HuH-7 (cell line): ENCODE measurements around the gene NKAIN4.

Experiments
- DNase-seq: peaks from one replicate; pipeline ENCODE4 v3.0.0; 2011; ENCODE audit warnings: low spot score

Gene NKAIN4

GRCh38 chr20:63287697-63288580 lies 33.7 kb upstream of the NKAIN4 start:
- DNase-seq = no peak

- no peak for DNase-seq
Measured at GRCh38 chr20:63286781-63287696, 32.8 kb upstream of the NKAIN4 start.

DNA sequence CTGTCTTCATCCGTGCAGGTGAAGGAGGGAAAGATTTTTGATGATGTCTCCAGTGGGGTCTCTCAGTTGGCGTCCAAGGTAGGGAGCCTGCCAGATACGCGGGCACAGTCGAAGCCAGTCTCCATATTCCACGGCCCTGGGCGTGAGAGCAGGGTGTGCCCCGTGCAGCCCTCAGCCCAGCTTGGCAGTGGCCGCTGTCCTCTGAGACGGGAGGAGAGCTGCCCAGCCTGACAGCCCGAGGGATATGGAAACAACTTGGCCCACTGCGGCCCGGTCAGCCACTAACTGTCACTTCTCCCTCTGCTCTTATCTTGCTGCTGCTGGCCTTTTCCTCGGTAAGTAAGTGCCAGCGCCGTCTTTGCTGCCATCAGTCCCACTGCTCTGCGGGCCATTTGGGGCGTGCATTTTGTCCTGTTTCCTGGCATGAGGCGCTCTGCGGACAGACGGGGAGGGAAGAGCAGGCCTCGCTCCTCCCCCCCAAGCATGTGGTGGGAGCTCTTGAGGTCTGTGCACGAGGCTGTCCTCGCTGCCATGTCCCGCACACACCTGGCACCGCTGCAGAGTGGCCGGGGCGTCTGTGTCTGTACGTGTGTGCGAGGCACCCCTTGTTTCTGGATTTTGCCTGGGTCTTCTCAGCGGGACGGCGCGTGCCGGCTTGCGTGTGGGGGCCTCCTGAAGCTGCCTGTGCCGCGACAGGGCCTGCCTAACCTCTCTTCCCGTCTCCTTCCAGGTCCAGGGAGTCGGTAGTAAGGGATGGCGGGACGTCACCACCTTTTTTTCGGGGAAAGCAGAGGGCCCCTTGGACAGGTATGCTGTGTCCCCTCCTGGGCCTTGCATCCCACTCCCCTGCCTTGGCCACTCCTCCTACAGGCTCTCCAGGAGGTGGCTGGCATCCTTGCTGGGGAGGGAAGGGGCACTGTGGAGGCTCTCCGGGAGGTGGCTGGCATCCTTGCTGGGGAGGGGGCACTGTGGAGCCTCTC lies 31.7 kb upstream of the NKAIN4 start:
- no peak for DNase-seq

GRCh38 chr20:63284981-63285524 lies 30.8 kb upstream of the NKAIN4 start:
- DNase-seq = no peak

DNA sequence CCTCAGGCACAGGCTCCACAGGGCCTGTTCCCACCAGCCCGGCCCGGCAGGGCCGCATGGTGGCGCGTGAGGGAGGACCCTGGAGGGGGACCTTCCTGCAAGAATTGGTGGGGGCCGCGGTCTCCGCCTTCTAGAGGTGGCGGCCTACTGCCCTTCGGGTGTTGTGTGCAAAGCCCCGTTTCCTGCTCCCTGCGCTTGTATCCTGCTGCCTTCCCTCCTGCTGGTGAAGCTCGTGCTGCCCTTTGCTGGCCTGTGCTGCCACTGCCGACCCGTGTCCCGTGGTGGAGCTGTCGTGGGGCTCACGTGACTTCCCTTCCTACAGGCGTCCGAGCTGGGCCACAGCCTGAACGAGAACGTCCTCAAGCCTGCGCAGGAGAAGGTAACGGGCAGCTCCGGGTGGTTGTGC lies 30.3 kb upstream of the NKAIN4 start:
- no peak for DNase-seq

DNA sequence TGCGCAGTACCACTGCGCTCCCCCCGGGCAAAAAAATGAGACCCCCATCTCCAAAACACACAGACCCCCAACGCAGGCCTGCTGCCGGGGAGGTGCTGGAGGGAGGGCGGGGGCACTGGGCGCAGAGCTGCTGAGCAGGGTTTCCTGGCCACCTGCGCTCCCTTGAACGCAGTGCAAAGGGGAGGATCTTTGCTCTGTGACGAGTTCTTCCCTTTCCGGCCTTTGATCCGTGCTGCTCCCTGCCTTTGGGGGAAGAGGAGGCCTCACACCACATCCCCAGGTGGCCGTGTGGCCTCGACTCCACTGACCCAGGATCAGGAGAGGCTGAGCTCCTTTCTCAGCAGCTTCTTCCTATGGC lies 29.8 kb upstream of the NKAIN4 start:
- DNase-seq = no peak

- no peak for DNase-seq
Measured at GRCh38 chr20:63283397-63284082, 29.3 kb upstream of the NKAIN4 start.

- no peak for DNase-seq
Measured at GRCh38 chr20:63282946-63283345, 28.7 kb upstream of the NKAIN4 start.

DNA sequence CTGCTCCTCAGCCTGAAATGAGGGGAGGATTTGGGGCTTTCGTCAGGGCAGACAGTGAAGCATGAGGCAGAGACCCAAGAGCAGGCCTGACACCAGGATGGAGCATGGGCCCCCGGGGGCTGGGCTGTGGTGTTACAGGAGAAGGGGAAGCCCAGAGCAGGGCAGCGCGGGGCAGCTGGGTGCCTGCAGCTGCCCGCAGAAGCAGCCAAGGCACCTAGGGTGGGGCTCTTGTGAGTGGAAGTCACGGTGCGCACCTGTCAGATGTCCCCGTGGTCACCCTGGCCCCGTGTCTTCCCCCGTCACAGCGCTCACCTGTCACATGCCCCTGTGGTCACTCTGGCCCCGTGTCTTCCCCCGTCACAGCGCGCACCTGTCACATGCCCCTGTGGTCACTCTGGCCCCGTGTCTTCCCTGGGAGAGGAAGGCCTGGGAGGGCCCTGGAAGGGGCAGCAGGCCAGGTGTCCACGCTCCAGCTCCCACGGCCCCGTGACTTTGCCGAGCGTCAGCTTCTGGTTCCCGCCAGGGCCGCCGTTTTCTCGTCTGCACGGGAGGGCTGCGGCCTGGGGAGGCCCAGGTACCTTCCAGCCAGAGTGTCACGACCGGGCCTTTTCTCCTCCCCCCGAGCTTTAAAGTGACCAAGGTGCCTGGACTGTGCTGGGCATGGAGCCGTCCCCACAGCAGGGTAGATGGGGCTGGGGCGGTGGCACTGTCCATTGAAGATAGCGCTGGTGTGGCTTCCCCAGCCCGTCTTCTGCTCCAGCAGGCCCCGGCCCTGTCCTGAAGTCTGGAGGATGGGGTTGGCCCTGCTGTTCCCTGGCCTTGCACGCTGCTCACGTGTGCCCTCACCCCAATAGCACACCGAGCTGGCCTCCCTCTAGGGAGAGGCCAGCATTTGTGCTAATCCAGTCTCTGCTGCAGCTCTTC lies 27.7 kb upstream of the NKAIN4 start:
- DNase-seq = no peak

- DNase-seq = peak; percentile 77
Measured at GRCh38 chr20:63280929-63281545, 26.8 kb upstream of the NKAIN4 start.

DNA sequence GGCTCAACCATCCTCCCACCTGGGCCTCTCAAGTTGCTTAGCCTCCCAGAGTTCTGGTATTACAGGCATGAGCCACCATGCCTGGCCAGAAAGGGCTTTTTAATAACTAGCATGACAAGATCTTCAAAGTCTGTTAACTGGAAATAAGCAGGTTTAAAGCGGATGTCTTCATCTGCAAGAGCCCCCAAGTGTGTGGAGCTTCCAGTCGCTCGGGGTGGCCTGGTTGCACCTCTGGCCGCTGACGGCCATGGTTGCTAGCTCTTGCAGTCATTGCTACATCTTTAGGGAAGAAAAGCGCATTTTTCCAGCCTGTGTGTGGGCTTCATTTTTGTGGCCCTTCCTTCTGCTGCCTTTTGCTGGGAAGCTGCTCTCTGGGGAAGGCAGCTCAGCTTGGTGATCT lies 26.1 kb upstream of the NKAIN4 start:
- no peak for DNase-seq

DNA sequence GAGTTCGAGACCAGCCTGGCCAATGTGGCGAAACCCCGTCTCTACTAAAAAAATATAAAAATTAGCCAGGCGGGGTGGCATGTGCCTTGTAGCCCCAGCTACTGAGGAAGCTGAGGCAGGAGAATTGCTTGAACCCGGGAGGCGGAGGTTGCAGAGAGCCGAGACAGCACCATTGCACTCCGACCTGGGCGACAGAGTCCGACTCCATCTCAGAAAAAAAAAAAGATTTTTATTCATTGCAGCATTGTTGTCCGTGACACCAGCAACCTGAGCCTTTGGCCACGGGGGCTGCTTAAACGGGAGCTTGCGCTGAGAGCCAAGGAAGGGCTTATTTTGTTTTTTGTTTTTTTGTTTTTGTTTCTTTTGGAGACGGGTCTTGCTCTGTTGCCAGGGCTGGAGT lies 25.7 kb upstream of the NKAIN4 start:
- DNase-seq = no peak

DNA sequence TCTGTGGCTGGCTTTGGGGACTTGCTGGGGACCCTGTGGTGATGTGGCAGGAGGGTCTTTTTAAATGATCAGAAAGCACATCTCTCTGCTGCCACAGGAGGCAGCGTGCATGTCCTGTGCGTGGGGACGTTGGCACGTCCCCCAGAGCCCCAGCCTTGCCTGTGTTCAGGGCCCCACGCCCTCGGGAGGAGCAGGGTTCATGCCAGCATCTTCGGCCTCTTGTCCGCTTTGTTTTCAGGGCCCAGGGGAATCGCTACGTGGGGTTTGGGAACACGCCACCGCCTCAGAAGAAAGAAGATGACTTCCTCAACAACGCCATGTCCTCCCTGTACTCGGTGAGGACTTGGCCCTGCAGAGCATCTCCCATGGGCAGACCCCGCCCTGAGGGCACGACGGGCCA lies 24.4 kb upstream of the NKAIN4 start:
- DNase-seq = no peak

GRCh38 chr20:63277466-63278272 lies 23.4 kb upstream of the NKAIN4 start:
- DNase-seq = no peak

GRCh38 chr20:63276956-63277355 lies 22.7 kb upstream of the NKAIN4 start:
- DNase-seq = no peak

DNA sequence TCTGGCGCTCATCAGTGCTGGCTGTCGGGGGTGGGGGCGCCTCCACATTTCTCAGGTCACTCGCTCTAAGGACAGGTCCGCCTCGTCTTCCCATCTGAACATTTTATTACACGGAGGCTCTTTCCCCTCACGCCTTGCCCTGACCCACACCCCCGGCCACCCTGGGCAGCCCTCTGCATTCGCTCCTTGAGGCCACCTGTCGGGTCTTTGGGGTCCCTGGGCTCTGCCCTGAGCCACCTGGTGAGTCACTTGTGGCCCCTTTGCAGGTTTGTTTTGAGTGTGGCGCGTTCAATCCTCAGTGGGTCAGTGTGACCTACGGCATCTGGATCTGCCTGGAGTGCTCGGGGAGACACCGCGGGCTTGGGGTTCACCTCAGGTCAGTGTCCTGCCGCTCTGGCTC lies 21.6 kb upstream of the NKAIN4 start:
- no peak for DNase-seq

- DNase-seq = no peak
Measured at GRCh38 chr20:63274381-63275228, 20.3 kb upstream of the NKAIN4 start.
